WERI-Rb-1 (cell line): ENCODE results near the gene DHRS3.

Source experiments
- DNase-seq: peaks from one replicate; pipeline ENCODE4 v3.0.0-alpha.2; 2020
- H3K27ac ChIP-seq: fragments of 250-450 bp; sonication (Bioruptor Pico); 2 replicates; pipeline ENCODE4 v1.5.1; 2020; ENCODE audit warnings: mild to moderate bottlenecking, moderate library complexity
- H3K27me3 ChIP-seq: fragments of 250-450 bp; sonication (Bioruptor Pico); 2 replicates; pipeline ENCODE4 v1.5.1; 2021; ENCODE audit warnings: mild to moderate bottlenecking, low read depth, moderate library complexity; ENCODE audit not compliant: insufficient read depth, severe bottlenecking
- H3K36me3 ChIP-seq: fragments of 250-450 bp; sonication (Bioruptor Pico); 2 replicates; pipeline ENCODE4 v1.5.1; 2020; ENCODE audit warnings: mild to moderate bottlenecking, moderate library complexity
- H3K4me3 ChIP-seq: 2 replicates; pipeline ENCODE4 v1.5.1; 2011; ENCODE audit warnings: low read depth, mild to moderate bottlenecking, control low read depth, low read length
- H3K9me3 ChIP-seq: fragments of 250-450 bp; sonication (Bioruptor Pico); 2 replicates; pipeline ENCODE4 v1.5.1; 2021; ENCODE audit warnings: mild to moderate bottlenecking, moderate library complexity; ENCODE audit not compliant: severe bottlenecking
- TF ChIP-seq, protein P1 (sequence below): IDR thresholded peaks from 2 replicates; pipeline ENCODE4 v1.5.1; 2011; ENCODE audit warnings: low read depth, mild to moderate bottlenecking, control low read depth, inconsistent platforms, low read length

Gene DHRS3

DNA sequence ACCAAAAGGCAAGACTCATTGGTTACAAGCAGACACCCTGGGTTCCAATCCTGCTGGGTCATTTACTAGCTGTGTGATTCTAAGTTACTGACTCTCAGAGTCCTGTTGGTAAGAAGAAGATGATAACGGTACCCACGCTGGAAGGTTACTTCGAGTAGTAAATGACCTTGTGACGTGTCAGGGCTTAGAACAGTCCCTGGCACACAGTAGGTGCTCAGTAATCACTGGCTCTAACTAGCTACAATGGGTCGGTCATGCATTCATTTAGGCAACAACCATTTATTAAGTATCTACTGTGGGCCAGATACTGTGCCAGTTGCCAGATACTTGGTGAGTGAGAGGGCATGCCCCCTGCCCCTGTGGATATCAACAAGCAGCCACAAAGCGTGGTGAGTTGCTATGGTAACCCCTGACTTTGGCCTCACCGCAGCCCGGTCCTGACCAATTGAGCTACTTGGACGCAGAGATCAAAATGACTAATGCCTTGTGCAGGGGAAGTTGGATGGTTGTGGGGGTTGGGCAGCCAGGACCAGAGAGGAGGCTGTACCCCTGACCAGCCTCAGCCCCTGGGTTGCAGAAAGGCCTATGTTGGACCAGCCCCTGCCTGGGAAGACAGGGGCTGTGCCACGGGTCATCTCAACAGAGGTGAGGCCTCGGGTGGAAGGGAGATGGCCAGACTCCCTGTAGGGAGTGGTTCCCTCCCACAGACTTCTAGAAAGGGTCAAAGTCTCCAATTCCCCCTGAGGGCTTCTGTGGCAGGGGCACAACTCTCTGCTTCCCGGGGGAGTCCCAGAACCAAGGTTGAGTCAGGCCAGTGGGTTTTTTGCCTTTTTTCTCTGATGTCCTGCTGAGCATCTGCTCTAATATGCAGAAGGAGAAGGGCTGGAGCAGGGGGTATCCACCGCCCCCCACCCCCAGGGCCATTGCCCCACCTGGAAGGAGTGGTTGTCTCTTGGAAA, 16.0 kb downstream of the DHRS3 start:
- Histone ChIP-seq H3K4me3 (no peak overlapping the region), H3K36me3 (no peaks in the 10 kb centered on the region), H3K9me3 (no peaks in the 10 kb centered on the region), H3K27me3 (no peaks in the 10 kb centered on the region), H3K27ac (no peak overlapping the region)
- DNase-seq, result no peak
- TF ChIP-seq, protein P1, sequence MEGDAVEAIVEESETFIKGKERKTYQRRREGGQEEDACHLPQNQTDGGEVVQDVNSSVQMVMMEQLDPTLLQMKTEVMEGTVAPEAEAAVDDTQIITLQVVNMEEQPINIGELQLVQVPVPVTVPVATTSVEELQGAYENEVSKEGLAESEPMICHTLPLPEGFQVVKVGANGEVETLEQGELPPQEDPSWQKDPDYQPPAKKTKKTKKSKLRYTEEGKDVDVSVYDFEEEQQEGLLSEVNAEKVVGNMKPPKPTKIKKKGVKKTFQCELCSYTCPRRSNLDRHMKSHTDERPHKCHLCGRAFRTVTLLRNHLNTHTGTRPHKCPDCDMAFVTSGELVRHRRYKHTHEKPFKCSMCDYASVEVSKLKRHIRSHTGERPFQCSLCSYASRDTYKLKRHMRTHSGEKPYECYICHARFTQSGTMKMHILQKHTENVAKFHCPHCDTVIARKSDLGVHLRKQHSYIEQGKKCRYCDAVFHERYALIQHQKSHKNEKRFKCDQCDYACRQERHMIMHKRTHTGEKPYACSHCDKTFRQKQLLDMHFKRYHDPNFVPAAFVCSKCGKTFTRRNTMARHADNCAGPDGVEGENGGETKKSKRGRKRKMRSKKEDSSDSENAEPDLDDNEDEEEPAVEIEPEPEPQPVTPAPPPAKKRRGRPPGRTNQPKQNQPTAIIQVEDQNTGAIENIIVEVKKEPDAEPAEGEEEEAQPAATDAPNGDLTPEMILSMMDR, result no peak

DNA sequence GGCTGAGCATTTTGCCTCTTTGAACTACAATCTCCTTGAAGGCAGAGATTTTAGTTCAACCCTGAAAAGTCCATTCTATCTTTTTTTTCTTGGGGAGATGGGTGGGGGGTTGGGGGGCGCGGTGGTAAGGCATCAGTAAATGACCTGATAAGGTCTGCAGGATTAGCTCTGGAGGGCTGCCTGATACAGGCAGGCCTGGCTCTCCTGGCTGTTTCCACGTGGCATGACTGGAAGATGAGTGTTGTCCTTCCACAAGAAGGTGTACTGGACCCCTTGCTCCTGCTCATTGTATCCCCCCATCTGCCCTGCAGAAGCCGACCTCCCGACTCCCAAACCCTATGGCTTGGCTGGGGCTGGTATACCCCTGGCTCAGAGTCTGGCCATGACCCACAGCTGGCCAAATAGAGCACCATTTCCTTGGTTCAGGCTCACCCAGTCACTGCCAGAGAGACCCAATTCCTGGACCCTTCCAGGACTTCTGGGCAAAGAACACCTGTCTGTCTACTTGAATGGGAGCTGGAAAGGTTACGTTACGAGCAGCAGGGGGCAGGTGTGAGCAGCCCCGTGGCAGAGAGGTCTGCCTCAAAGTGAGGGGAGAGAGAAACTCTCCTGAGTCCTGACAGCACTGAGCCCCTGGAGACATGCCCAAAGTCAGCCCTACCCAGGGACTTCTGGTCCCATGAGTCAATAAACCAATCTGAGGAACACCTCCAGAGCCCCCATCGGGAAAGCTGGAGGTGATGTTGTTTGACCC, 17.0 kb downstream of the DHRS3 start:
- TF ChIP-seq, protein P1, result peak; percentile 79
- Histone ChIP-seq H3K27ac (no peak overlapping the region), H3K27me3 (no peaks in the 10 kb centered on the region), H3K9me3 (no peaks in the 10 kb centered on the region), H3K4me3 (no peak overlapping the region), H3K36me3 (no peaks in the 10 kb centered on the region)
- peak; percentile 48 for DNase-seq

DNA sequence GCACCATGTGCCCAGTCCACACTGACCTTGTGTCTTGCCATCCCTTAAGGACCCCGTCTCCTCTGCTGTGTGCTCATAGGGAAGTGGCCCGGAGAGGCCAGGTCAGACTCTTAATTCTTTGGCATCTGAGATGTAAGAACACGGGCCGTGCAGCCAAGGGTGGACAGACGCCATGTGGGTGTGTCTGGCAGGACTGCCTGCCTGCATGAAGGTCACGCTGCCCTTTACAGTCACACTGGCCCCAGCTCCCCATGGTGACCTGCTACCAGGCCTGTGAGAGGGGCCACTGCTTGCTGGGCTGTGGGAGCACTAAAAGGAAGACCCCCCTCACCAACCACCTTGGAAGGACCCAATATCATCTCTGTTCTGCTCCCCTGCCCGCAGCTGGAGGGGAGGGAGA, 17.7 kb downstream of the DHRS3 start:
- H3K27me3 ChIP-seq, result no peaks in the 10 kb centered on the region
- H3K9me3 ChIP-seq, result no peaks in the 10 kb centered on the region
- H3K27ac ChIP-seq, result no peak overlapping the region
- TF ChIP-seq, protein P1, result no peak
- no peak overlapping the region for H3K4me3 ChIP-seq
- DNase-seq, result no peak
- H3K36me3 ChIP-seq, result no peaks in the 10 kb centered on the region

DNA sequence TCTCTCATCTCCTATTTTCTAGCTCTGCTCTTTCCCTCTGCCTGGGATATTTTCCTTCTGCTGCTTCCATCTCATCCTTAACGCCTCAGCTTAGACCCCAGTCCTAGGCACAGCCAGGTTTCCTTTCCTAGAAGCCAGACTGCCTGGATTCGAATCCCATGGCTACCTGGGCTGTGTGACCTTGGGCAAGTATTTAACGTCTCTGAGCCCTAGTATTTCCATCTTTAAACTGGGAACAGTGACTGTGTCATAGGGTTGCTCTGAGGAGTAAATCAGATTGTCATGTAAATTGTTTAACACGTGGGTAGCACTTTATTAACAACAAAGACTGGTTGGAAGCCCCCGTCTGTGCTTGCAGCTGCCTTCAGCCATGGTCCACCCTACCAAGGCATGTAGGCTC, 18.4 kb downstream of the DHRS3 start:
- Histone ChIP-seq H3K4me3 (no peak overlapping the region), H3K9me3 (no peaks in the 10 kb centered on the region), H3K27ac (no peak overlapping the region), H3K36me3 (no peaks in the 10 kb centered on the region), H3K27me3 (no peaks in the 10 kb centered on the region)
- no peak for DNase-seq
- TF ChIP-seq, protein P1, result no peak

DNA sequence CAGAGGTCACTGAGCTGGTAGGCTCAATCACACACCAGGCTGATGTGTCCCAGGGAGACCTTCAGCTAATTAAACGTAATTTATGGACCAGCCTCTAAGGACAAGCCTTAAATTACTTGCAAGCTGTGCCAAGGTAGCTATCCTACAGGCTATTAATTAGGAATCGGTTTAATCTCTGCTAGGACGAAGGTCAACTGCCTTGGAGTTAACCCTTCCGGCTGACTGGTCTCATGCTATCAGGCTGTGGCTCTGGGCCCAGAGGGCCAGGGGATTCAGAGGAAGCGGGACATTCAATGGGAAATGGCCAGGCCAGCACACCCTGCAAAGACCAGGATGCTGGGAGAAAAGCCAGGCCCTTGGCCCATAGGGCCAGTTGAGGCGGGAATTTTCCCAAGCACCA, 19.0 kb downstream of the DHRS3 start:
- Histone ChIP-seq H3K9me3 (no peaks in the 10 kb centered on the region), H3K36me3 (no peaks in the 10 kb centered on the region), H3K4me3 (no peak overlapping the region), H3K27me3 (no peaks in the 10 kb centered on the region), H3K27ac (no peak overlapping the region)
- TF ChIP-seq, protein P1, result no peak
- DNase-seq, result peak; percentile 36
